Measurements from ENCODE around the gene PANK2. TPM values are rescaled to one million over a fixed set of nuclear protein-coding genes. Genes with fewer than 3 reads are reported as not detected.
"Not testable (repeated sequence)": the region's sequence is repeated elsewhere in the genome, so short reads cannot be mapped to it uniquely, and the experiment has no call there.

The PANK2 gene
- polyA plus RNA-seq, 3 donors: 33.0 to 42.2 (median 39.7) TPM

DNA sequence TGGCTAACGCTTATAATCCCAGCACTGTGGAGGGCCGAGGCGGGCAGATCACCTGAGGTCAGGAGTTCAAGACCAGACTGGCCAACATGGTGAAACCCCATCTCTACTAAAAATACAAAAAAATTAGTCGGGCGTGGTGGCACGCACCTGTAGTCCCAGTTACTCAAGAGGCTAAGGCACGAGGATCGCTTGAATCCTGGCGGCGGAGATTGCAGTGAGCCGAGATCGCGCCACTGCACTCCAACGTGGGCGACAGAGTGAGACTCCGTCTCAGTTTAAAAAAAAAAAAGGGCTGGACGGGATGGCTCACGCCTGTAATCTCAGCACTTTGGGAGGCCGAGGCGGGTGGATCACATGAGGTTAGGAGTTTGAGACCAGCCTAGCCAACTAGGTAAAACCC, 83.4 kb downstream of the PANK2 start:
- not testable (repeated sequence) for DNase-seq (ENCODE audit: low read depth in 3 of 3, low spot score in 2 of 3)

DNA sequence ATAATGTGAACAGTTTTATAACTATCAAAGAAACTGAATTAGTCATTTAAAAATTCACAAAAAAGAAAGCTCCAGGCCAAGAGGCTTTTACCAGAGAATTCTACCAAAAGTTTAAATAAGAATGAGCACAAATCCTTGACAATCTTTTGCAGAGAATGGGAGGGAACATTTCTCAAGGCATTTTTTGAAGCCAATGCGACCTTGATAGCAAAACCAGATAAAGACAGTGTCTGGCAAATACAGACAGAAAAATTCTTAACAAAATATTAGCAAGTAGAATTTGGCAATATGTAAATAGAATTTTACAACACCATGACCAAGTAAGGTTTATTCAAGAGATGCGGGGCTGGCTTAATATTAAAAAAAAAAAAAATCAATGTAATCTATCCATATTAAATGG, 84.5 kb downstream of the PANK2 start:
- no peak for DNase-seq (ENCODE audit: low read depth in 3 of 3, low spot score in 2 of 3)

DNA sequence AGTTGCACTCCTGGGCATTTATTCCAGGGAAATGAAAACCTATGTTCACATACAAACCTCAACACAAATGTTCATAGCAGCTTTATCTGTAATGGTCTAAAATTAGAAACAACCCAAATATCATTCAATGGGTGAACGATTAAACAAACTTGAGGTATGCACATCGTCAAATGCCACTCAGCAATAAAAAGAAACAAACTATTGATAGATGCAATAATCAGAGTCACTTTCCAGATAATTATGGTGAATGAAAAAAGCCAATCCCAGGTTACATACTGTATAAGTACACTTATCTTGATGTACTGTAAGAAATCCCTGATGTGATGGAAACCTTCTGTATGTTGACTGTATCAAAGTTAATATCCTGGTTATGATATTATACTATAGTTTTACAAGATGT, 87.3 kb downstream of the PANK2 start:
- no peak for DNase-seq (ENCODE audit: low read depth in 3 of 3, low spot score in 2 of 3)

Other genes with a start within 250 kb of the PANK2 start
- not detected for gene GFRA4, start 226.0 kb upstream of the PANK2 start, polyA plus RNA-seq (ENCODE audit: insufficient read length in 3 of 3)
- 1 to 10 TPM; 3.9 to 5.1 (median 4.2) TPM for gene ADAM33, start 207.4 kb upstream of the PANK2 start, polyA plus RNA-seq (ENCODE audit: insufficient read length in 3 of 3)
- gene SIGLEC1, start 176.8 kb upstream of the PANK2 start, polyA plus RNA-seq (ENCODE audit: insufficient read length in 3 of 3): under 1 TPM; 0.58 to 0.72 (median 0.60) TPM
- 10 to 100 TPM; 12.8 to 13.1 (median 13.0) TPM for gene HSPA12B, start 156.7 kb upstream of the PANK2 start, polyA plus RNA-seq (ENCODE audit: insufficient read length in 3 of 3)
- 10 to 100 TPM; 18.0 to 23.7 (median 20.3) TPM for gene ADISSP, start 121.6 kb upstream of the PANK2 start, polyA plus RNA-seq (ENCODE audit: insufficient read length in 3 of 3)
- 1 to 10 TPM; 1.3 to 2.0 (median 2.0) TPM for gene SPEF1, start 107.9 kb upstream of the PANK2 start, polyA plus RNA-seq (ENCODE audit: insufficient read length in 3 of 3)
- gene CENPB, start 102.6 kb upstream of the PANK2 start, polyA plus RNA-seq (ENCODE audit: insufficient read length in 3 of 3): 10 to 100 TPM; 34.3 to 41.0 (median 38.6) TPM
- gene CDC25B, start 93.1 kb upstream of the PANK2 start, polyA plus RNA-seq (ENCODE audit: insufficient read length in 3 of 3): 10 to 100 TPM; 28.9 to 34.5 (median 34.0) TPM
- gene AP5S1, start 68.8 kb upstream of the PANK2 start, polyA plus RNA-seq (ENCODE audit: insufficient read length in 3 of 3): 1 to 10 TPM; 8.1 to 9.3 (median 8.4) TPM
- gene MAVS, start 42.6 kb upstream of the PANK2 start, polyA plus RNA-seq (ENCODE audit: insufficient read length in 3 of 3): 10 to 100 TPM; 23.9 to 28.3 (median 25.2) TPM
- gene RNF24, start 126.2 kb downstream of the PANK2 start, polyA plus RNA-seq (ENCODE audit: insufficient read length in 3 of 3): 10 to 100 TPM; 19.7 to 21.4 (median 20.9) TPM

All from right renal cortex interstitium (tissue), 3 donors.